ENCODE data around the gene PHTF2.
A peak's percentile ranks its signal among the peaks of the same experiment; 100 is the strongest.

PHTF2 gene

DNA sequence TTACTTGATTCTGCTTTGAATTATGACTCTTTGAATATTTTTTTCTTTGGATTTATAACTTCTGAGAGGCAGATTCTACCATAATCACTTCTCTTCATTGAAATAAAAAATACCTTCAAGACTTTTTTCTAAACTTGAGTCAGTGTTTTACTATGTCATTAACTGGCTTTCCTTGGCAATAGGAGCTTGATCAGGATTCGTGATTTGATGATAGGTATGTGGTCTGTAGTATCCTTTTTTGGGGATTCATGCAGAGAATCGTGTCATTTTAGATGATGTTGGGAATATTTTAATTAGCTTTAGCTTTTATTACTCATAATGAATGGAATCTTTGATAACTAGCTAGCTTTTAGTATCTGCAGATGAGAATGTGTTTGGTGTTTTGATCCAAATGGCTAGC is 83.3 kb downstream of the PHTF2 start:
- no peak for DNase-seq

- DNase-seq: no peak
These were observed 86.6 kb downstream of the PHTF2 start for GRCh38 chr7:77885155-77885554.

DNA sequence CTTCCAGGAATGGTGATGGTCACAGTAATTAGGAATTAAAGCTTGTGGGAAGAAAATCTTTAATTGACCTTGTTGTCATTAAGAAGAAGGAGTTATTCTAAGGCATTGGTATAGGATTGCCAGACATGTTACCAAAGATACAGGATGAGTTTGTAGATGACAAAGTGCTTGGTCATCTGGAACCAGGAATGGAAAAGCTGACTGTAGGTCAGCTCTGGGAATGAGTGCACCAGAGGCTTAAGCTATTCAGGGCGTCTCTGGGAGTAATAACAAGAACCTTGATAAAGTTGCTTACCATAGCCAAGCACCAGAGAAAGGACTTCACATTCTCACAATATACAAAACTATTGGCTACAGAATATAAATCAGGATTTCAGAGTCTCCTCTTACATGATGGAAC is 89.0 kb downstream of the PHTF2 start:
- DNase-seq: no peak

- no peak for DNase-seq
These were observed 90.4 kb downstream of the PHTF2 start for GRCh38 chr7:77888998-77889397.

- no peak for DNase-seq
These were observed 95.2 kb downstream of the PHTF2 start for GRCh38 chr7:77893813-77894212.

GRCh38 chr7:77894574-77895091 is 96.1 kb downstream of the PHTF2 start:
- no peak for DNase-seq

DNA sequence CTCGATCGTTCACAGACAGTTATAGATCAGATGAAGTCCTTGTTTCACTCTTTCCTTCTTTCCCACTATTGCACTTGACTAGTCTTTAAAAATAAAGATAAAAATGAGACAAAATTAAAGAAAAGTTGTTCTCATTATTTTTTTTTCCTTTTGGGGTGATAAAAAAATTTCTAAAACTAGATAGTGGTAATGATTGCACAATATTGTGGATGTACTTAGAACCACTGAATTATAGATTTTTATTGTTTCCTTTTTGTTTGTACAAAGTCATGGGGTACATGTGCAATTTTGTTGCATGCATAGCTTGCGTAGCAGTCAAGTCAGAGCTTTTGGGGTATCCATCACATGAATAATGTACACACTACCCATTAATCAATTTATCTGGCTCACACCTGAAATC is 97.3 kb downstream of the PHTF2 start:
- DNase-seq: no peak

DNA sequence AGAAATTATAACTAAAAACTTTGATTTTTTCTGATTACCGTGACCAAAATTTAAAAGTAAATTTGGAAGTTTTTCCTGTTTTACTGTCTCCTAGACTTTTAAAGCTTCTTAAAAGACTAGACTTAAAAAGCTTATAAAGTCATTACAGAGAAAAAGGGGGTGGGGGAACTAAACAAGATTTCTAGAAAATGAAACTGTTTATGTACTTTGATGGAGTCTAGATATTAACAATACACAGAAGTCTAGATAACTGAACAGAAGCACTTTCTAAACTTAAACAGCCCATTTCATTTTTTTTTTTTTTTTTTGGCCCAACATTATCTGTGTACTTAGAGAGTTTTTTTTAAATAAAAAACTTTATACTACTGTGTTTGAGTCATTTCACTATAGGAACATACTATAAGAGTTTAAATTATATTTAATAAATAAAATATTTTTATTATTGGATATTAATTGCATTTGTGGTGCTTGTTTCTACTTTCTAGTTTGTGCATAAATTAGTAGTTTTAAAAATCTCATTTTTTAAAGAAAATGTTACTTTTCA is 98.5 kb downstream of the PHTF2 start:
- no peak for DNase-seq

DNA sequence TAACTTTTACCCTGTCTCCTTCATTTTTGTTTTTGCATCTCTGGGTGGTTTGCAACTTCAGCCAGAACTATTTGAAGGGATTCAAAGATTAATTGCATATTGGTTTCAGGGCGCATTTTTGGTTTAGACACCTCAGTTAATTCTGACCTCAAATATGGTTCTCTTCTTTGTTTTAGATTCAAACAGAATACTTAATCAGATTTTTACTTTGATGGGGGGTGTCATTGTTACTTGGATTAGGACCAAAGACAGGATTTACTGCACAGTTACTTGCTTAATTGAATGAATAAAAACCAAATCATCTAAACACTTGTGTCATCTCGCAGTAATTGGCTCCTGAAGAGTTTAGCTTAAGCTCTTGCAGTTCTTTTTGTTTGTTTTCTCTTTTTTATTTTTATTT is 100.9 kb downstream of the PHTF2 start:
- DNase-seq: no peak

GRCh38 chr7:77903597-77903996 is 105.0 kb downstream of the PHTF2 start:
- no peak for DNase-seq

DNA sequence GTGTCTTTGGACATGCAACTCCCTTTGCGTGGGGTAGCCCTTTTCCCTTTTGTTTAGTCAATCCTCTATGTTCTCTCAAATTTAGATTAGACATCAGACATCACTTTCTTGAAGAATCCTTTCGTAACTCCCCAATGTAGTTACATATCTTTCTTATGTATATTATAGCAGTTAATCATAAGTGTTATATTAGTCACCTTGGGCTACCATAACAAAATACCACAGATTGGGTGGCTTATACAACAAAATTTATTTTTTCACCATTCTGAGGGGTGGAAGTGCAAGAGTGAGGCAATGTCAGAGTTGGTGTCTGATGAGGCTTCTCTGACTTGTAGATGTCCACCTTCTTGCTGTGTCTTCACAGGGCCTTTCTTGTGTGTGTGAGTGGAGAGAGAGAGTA is 105.7 kb downstream of the PHTF2 start:
- DNase-seq: no peak

DNA sequence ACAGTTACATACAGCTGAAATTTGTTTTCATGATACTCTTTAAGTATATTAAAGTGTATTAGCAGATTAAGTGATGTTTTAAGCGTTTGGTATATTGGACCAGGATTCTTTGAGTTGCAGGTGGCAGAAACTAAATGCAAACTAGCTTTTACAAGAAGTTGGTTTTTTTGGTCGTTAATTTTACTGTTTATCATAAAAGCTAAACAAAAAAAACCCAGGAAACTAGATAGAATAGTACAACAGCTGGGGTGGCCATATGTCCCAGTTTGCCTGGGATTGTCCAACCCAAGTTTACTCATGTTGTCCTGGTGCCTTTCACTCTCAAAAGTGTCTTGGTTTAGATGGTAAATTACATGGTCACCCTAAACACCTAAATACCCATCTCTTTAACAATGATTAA is 108.7 kb downstream of the PHTF2 start:
- DNase-seq: no peak

GRCh38 chr7:77908664-77909063 is 110.1 kb downstream of the PHTF2 start:
- no peak for DNase-seq

DNA sequence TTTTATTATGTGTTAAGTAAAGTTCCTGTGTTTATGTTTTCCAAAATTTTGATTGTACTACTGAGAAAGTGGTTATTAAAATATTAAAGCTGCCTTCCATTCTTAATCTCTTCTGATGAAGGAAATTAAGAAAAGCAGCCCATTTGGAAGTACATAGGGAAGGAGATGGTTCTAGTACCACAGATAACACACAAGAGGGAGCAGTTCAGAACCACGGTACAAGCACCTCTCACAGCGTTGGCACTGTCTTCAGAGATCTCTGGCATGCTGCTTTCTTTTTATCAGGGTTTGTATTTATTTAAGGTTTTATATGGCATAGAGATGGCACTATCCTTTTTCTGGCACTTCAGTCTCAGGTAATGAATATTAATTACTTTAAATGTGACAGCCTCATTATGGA is 111.6 kb downstream of the PHTF2 start:
- no peak for DNase-seq

- DNase-seq: no peak
These were observed 113.7 kb downstream of the PHTF2 start for GRCh38 chr7:77912293-77912692.

- no peak for DNase-seq
These were observed 115.5 kb downstream of the PHTF2 start for GRCh38 chr7:77913977-77914607.

- no peak for DNase-seq
These were observed 119.1 kb downstream of the PHTF2 start for GRCh38 chr7:77917500-77918262.

GRCh38 chr7:77918676-77919075 is 120.1 kb downstream of the PHTF2 start:
- DNase-seq: no peak

- no peak for DNase-seq
These were observed 124.8 kb downstream of the PHTF2 start for GRCh38 chr7:77923419-77923818.

- DNase-seq: no peak
These were observed 131.9 kb downstream of the PHTF2 start for GRCh38 chr7:77930496-77930895.

DNA sequence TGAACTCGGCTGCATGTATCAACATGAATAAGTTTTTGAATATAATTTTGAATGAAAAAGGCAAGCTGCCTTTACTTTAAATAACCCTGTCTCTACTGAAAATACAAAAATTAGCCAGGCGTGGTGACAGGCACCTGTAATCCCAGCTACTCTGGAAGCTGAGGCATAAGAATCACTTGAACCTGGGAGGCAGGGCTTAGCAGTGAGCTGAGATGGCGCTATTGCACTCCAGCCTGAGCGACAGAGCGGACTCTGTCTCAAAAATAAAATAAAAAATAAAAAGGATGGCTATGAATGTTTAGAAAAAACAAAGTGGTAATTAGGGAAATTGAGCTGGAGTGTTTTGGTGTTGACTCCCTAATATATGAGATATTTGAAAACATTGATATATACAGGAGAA is 133.3 kb downstream of the PHTF2 start:
- DNase-seq: no peak

DNA sequence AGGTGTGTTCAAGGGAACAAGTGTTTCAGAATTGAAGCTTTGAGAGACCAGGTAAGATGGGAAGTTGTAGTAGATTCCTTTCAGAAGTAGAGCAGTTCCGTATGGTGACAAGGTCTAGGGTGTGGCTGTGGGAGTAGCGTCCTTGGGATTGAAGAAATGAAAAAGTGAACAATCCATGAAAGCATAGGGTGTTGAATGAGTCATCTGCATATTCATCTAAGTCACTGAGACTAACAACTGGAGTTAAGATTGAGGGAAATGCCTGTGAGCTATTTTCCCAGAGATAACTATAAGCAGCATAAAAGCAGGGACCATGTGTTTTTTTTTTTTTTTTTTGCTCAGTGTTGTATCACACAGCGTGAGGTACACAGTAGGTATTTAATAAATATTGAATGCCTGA is 134.8 kb downstream of the PHTF2 start:
- DNase-seq: no peak

DNA sequence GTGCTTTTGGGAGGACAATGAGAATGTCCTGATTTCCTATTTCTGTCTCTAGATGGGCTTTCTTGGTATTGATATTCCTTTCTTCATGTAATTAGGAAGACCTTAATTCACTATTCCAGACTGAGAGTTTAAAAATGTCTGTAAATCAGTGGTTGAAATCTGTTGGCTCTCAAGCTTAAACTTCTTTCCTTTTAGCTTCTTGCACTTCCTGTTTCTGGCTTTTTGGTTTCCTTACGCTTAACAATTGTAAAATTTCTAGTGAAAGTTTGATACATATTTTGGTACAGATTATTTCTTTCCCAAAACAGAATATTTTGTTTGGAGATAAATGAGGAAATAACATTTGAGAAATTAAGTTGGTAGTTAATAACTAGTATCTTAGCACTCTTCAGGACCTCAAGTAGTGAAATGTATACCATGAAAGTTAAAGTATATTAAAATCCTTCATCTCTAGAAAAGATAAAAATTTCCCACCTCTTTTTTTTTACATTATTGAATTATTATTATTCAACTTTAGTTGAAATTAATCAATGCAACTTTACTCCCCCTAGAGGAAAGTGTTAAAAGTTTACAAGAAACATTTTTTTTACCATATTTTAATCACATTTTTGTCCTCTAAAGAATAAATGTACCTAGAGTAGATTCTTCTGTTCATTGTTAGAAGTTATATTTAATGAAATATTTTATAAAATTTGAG is 137.2 kb downstream of the PHTF2 start:
- DNase-seq: no peak

DNA sequence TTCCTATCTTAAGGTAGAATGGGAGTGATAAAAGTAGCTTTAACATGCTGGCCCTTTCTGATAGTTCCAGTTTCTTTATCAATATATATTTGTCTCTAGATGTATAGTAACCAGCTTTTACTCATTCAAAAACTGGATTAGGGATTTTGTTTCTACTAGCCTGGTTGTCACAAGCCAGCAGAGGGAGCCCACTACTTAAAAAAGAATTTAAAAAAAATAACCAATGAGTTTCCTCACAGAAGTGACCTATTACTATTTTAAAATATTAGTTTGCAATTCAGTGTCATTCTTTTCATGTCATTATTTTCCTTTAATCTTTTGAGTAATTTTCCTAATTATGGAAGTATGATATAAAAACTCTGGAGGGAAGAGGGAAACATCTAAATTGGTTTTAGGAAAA is 142.1 kb downstream of the PHTF2 start:
- DNase-seq: peak; percentile 5 to 19
